HG03432 (cell line): ENCODE results near the gene PCMT1.
"Not testable (repeated sequence)": the region's sequence is repeated elsewhere in the genome, so short reads cannot be mapped to it uniquely, and the experiment has no call there.

Experiments
- ATAC-seq: cut with Tn5 transposase; IDR thresholded peaks from one replicate; pipeline ENCODE4 v1.9.1; 2021; ENCODE audit warnings: mild to moderate bottlenecking, moderate library complexity; ENCODE audit not compliant: unreplicated experiment

Gene PCMT1

GRCh38 chr6:149852881-149853280, 103.3 kb downstream of the PCMT1 start:
- ATAC-seq, result no peak

- not testable (repeated sequence) for ATAC-seq
Measured at GRCh38 chr6:149854017-149854416, 104.5 kb downstream of the PCMT1 start.

DNA sequence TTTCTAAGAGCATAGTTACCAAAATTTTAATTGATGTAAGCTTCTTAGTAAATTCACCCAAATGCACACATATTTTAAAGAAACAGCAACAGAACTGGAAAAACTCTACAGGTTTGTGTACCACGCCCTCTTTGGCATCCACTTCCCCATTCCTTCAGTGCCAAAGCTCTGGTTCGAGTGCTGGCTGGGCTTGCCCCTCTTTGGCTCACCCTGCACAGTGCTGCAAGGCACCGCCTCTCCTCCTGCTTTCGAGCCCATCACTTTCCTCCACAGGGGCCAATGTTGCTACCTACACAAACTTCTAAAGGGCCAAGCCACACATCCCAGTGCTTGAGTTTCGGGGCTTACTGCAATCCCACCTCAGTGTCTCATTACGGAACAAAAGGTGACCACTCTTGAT, 105.0 kb downstream of the PCMT1 start:
- no peak for ATAC-seq

GRCh38 chr6:149855040-149855654, 105.6 kb downstream of the PCMT1 start:
- ATAC-seq, result no peak

GRCh38 chr6:149855741-149856140, 106.2 kb downstream of the PCMT1 start:
- ATAC-seq, result no peak

GRCh38 chr6:149856256-149856994, 106.9 kb downstream of the PCMT1 start:
- ATAC-seq, result no peak

GRCh38 chr6:149857541-149857940, 108.0 kb downstream of the PCMT1 start:
- no peak for ATAC-seq

GRCh38 chr6:149859368-149859767, 109.8 kb downstream of the PCMT1 start:
- no peak for ATAC-seq

- no peak for ATAC-seq
Measured at GRCh38 chr6:149859938-149860337, 110.4 kb downstream of the PCMT1 start.

- ATAC-seq, result no peak
Measured at GRCh38 chr6:149860513-149860833, 110.9 kb downstream of the PCMT1 start.
